Subcutaneous preadipocyte (primary cell): ENCODE data around the gene IFIT5. TPM values are rescaled to one million over a fixed set of nuclear protein-coding genes. Genes with fewer than 3 reads are reported as not detected.

Experiments used
- total RNA-seq: library from RNA; depleted of rRNA; stranded (reverse); fragments of >200 nt; gene quantifications from 2 replicates; pipeline ENCODE4 v1.2.3, GENCODE V29; 2012

Gene IFIT5, protein sequence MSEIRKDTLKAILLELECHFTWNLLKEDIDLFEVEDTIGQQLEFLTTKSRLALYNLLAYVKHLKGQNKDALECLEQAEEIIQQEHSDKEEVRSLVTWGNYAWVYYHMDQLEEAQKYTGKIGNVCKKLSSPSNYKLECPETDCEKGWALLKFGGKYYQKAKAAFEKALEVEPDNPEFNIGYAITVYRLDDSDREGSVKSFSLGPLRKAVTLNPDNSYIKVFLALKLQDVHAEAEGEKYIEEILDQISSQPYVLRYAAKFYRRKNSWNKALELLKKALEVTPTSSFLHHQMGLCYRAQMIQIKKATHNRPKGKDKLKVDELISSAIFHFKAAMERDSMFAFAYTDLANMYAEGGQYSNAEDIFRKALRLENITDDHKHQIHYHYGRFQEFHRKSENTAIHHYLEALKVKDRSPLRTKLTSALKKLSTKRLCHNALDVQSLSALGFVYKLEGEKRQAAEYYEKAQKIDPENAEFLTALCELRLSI
- 19.1 and 21.1 TPM in 2 replicates for total RNA-seq

DNA sequence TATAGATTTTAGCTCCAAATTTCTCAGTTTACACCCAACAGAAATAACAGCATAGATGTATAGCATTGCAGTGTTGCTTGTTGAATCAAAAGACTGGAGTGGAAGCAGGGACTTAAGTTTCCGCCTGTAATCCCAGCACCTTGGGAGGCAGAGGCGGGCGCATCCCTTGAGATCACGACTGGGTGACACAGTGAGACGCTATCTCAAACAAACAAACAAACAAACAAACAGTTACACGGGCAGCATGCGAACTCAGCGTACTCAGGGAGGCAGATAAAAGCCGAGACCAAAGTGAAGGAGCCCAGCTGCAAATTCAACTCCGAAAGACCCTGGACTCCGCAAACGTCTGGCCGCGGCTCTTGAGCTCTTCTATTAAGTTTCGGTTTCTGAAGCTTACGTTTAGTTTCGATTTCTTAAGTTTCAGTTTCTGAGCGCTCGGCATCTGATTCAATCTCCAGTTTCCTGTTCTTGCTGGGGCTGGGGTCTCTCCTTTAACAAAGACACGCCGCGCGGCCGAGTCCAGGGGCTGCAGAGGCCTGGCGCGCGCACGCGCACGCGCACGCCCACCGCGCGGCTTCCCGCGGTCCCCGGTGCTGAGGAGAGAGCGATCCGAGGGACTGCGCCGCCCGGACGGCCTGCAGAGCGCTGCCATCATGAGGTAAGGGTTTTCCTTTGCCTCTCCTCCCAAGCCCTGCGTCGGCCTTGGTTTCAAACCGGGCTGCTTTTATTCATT, at the start of gene IFIT5:
TSS of gene IFIT5 (plus strand) at position 423 of the 733 bp plus-strand sequence. CDS start at position 654, 231 bp downstream.

DNA sequence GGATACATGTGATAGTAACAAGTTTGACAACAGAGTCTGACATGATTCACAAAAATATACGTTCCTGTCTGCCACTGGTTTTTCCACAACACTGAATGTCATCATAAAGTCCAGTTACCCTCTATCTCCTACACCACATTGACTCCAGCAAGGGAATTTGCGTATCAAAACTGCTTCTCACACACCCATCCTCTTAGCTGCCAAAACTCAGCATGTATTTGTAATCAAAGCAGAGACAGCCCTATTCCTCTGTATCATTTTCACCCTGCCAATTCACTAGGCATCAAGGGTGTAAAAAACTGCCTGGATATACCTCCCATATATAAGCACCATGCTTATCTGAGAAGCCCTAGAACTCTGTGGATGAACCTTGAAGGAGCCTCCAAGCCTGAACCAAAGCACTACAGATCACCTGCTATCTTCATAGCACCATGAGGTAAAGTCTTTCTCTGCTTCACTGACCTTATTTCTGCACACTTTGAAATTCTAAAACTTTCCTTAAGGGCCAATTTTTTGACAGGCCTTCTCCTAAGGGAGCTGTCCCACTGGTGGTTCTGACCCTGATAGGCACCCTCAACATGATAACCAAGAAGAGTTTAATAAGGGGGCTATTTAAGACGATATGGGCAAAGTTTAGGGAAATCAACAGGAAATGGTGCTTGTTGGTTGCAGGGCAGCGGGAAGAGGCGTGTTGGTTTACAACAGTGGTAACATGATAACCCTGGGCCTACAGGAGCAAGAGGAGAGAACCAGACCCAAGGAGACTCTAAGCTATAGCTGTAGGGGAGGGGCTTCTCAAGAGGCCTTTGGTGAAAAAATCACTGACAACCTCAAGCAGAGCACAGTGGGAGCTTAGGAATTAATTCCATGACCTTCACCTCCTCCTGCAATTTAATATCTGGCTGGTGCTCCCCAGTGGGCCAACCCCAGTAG, 36.4 kb upstream of the IFIT5 start, which contains the start of gene IFIT1B:
TSS of gene IFIT1B (plus strand) at position 352 of the 933 bp plus-strand sequence. CDS start at position 432, 80 bp downstream.

DNA sequence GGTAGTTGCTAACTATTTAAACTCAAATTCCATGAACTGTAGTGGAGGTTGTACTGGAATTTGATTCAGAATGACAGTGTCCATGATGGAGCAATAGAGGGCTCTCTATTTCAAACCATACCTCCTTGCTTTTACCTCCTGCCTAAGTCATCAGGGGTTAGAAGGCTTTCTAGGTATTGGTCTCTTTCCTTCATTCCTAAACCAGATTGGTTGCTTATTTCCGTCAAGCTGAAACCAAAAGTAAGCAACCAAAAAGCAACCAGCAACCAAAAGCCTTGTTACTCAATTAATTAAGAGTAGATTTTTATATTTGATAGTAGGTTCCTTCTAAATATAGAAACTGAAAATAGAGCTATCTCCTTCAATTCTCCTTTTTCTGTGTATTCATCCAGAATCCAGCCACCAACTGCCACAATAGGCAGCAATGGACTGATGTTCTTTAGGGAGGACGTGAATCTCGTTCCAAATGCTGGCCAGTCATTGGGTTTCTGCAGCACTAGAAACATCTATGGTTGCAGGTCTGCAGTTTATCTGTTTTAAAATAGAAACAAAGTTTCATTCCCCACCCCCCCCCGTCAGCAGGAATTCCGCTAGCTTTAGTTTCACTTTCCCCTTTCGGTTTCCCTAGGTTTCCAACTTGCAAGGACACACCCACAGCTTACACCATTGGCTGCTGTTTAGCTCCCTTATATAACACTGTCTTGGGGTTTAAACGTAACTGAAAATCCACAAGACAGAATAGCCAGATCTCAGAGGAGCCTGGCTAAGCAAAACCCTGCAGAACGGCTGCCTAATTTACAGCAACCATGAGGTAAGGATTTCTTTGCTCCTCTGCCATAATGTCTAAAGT, 22.2 kb upstream of the IFIT5 start, which contains the start of gene IFIT1:
TSS of gene IFIT1 (plus strand) at position 717 of the 850 bp plus-strand sequence. CDS start at position 807, 90 bp downstream.

Other genes with a start within 250 kb of the IFIT5 start
- gene CH25H, start 207.3 kb upstream of the IFIT5 start, total RNA-seq: 0.37 and 0.78 TPM in 2 replicates
- gene LIPA, start 162.8 kb upstream of the IFIT5 start, total RNA-seq: 68.4 and 89.7 TPM in 2 replicates
- 3.1 and 3.7 TPM in 2 replicates for gene IFIT2, start 112.5 kb upstream of the IFIT5 start, total RNA-seq
- gene IFIT3, start 86.6 kb upstream of the IFIT5 start, total RNA-seq: 15.8 and 16.4 TPM in 2 replicates
- not detected in 2 replicates for gene IFIT1B, start 36.5 kb upstream of the IFIT5 start, total RNA-seq
- 4.3 and 5.5 TPM in 2 replicates for gene IFIT1, start 21.9 kb upstream of the IFIT5 start, total RNA-seq
- under 0.01 and 0.20 TPM in 2 replicates for gene SLC16A12, start 121.0 kb downstream of the IFIT5 start, total RNA-seq
- gene PANK1, start 230.7 kb downstream of the IFIT5 start, total RNA-seq: 7.0 and 7.4 TPM in 2 replicates